Measurements from ENCODE around the gene RASSF5. TPM values are rescaled to one million over a fixed set of nuclear protein-coding genes. Genes with fewer than 3 reads are reported as not detected.

Gene RASSF5
- total and polyA plus RNA-seq, 2 experiments from 2014 or later: 0.48 to 4.4 TPM

DNA sequence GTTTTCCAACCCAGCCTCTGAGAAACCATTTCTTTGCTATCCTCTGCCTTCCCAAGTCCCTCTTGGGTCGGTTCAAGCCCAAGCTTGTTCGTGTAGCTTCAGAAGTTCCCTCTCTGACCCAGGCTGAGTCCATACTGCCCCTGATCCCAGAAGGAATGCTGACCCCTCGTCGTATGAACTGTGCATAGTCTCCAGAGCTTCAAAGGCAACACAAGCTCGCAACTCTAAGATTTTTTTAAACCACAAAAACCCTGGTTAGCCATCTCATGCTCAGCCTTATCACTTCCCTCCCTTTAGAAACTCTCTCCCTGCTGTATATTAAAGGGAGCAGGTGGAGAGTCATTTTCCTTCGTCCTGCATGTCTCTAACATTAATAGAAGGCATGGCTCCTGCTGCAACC is 81.2 kb downstream of the RASSF5 start (continued):
- TF ChIP-seq ZNF331 (CRISPR knock-in tag; IDR thresholded peaks at IDR 0.05; ENCODE audit: low read depth) (no peak), JUNB (IDR thresholded peaks at IDR 0.05; ENCODE audit: unreplicated experiment) (no peak), STAT1 (IDR thresholded peaks at IDR 0.05; ENCODE audit: unreplicated experiment) (no peak), EZH2 (IDR thresholded peaks at IDR 0.05; ENCODE audit: low read depth, unreplicated experiment) (no peak), CREB1 (CRISPR knock-in tag; IDR thresholded peaks at IDR 0.05; ENCODE audit: low read depth) (no peak)
- TF ChIP-seq, protein P1, sequence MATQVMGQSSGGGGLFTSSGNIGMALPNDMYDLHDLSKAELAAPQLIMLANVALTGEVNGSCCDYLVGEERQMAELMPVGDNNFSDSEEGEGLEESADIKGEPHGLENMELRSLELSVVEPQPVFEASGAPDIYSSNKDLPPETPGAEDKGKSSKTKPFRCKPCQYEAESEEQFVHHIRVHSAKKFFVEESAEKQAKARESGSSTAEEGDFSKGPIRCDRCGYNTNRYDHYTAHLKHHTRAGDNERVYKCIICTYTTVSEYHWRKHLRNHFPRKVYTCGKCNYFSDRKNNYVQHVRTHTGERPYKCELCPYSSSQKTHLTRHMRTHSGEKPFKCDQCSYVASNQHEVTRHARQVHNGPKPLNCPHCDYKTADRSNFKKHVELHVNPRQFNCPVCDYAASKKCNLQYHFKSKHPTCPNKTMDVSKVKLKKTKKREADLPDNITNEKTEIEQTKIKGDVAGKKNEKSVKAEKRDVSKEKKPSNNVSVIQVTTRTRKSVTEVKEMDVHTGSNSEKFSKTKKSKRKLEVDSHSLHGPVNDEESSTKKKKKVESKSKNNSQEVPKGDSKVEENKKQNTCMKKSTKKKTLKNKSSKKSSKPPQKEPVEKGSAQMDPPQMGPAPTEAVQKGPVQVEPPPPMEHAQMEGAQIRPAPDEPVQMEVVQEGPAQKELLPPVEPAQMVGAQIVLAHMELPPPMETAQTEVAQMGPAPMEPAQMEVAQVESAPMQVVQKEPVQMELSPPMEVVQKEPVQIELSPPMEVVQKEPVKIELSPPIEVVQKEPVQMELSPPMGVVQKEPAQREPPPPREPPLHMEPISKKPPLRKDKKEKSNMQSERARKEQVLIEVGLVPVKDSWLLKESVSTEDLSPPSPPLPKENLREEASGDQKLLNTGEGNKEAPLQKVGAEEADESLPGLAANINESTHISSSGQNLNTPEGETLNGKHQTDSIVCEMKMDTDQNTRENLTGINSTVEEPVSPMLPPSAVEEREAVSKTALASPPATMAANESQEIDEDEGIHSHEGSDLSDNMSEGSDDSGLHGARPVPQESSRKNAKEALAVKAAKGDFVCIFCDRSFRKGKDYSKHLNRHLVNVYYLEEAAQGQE (IDR thresholded peaks at IDR 0.05; ENCODE audit: unreplicated experiment): no peak

DNA sequence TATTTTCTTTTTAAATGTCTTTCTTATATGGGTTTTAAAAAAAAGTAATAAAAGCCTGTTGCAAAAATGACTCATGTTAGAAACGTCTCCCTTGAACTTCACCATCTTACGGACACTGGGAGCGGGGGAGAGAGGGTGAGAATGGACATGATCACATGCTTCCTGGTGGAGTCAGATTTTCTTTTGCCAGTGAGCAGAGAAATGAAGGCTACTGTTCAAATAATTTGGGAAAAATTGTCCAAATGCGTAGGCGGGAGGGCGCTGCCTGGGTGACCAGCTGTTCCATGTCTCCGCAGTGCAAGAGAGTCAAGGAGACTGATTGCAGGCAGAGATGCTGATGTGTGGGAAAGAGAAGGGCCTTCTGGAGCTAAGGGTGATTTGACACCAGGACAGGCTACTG is 81.9 kb downstream of the RASSF5 start:
- no peak for DNase-seq (ENCODE audit: low spot score)
- Histone ChIP-seq H3K4me2 (no peak overlapping the region), H3K27ac (ENCODE audit: low read depth) (no peak overlapping the region)
- TF ChIP-seq, protein P2, sequence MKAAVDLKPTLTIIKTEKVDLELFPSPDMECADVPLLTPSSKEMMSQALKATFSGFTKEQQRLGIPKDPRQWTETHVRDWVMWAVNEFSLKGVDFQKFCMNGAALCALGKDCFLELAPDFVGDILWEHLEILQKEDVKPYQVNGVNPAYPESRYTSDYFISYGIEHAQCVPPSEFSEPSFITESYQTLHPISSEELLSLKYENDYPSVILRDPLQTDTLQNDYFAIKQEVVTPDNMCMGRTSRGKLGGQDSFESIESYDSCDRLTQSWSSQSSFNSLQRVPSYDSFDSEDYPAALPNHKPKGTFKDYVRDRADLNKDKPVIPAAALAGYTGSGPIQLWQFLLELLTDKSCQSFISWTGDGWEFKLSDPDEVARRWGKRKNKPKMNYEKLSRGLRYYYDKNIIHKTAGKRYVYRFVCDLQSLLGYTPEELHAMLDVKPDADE (IDR thresholded peaks at IDR 0.05): no peak
- TF ChIP-seq, protein P3, sequence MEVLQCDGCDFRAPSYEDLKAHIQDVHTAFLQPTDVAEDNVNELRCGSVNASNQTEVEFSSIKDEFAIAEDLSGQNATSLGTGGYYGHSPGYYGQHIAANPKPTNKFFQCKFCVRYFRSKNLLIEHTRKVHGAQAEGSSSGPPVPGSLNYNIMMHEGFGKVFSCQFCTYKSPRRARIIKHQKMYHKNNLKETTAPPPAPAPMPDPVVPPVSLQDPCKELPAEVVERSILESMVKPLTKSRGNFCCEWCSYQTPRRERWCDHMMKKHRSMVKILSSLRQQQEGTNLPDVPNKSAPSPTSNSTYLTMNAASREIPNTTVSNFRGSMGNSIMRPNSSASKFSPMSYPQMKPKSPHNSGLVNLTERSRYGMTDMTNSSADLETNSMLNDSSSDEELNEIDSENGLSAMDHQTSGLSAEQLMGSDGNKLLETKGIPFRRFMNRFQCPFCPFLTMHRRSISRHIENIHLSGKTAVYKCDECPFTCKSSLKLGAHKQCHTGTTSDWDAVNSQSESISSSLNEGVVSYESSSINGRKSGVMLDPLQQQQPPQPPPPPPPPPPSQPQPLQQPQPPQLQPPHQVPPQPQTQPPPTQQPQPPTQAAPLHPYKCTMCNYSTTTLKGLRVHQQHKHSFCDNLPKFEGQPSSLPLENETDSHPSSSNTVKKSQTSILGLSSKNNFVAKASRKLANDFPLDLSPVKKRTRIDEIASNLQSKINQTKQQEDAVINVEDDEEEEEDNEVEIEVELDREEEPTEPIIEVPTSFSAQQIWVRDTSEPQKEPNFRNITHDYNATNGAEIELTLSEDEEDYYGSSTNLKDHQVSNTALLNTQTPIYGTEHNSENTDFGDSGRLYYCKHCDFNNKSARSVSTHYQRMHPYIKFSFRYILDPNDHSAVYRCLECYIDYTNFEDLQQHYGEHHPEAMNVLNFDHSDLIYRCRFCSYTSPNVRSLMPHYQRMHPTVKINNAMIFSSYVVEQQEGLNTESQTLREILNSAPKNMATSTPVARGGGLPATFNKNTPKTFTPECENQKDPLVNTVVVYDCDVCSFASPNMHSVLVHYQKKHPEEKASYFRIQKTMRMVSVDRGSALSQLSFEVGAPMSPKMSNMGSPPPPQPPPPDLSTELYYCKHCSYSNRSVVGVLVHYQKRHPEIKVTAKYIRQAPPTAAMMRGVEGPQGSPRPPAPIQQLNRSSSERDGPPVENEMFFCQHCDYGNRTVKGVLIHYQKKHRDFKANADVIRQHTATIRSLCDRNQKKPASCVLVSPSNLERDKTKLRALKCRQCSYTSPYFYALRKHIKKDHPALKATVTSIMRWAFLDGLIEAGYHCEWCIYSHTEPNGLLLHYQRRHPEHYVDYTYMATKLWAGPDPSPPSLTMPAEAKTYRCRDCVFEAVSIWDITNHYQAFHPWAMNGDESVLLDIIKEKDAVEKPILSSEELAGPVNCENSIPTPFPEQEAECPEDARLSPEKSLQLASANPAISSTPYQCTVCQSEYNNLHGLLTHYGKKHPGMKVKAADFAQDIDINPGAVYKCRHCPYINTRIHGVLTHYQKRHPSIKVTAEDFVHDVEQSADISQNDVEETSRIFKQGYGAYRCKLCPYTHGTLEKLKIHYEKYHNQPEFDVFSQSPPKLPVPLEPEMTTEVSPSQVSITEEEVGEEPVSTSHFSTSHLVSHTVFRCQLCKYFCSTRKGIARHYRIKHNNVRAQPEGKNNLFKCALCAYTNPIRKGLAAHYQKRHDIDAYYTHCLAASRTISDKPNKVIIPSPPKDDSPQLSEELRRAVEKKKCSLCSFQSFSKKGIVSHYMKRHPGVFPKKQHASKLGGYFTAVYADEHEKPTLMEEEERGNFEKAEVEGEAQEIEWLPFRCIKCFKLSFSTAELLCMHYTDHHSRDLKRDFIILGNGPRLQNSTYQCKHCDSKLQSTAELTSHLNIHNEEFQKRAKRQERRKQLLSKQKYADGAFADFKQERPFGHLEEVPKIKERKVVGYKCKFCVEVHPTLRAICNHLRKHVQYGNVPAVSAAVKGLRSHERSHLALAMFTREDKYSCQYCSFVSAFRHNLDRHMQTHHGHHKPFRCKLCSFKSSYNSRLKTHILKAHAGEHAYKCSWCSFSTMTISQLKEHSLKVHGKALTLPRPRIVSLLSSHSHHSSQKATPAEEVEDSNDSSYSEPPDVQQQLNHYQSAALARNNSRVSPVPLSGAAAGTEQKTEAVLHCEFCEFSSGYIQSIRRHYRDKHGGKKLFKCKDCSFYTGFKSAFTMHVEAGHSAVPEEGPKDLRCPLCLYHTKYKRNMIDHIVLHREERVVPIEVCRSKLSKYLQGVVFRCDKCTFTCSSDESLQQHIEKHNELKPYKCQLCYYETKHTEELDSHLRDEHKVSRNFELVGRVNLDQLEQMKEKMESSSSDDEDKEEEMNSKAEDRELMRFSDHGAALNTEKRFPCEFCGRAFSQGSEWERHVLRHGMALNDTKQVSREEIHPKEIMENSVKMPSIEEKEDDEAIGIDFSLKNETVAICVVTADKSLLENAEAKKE (CRISPR knock-in tag; IDR thresholded peaks at IDR 0.05): no peak
- TF ChIP-seq ZNF331 (CRISPR knock-in tag; IDR thresholded peaks at IDR 0.05; ENCODE audit: low read depth) (no peak), STAT1 (IDR thresholded peaks at IDR 0.05; ENCODE audit: unreplicated experiment) (no peak), POLR2AphosphoS5 (IDR thresholded peaks at IDR 0.05; ENCODE audit: low read depth) (no peak), JUNB (IDR thresholded peaks at IDR 0.05; ENCODE audit: unreplicated experiment) (no peak)
- TF ChIP-seq, protein P1 (IDR thresholded peaks at IDR 0.05; ENCODE audit: unreplicated experiment): no peak

More for the DNA sequence above, 81.9 kb downstream of the RASSF5 start:
- H3K27me3 Mint-ChIP-seq (ENCODE audit: insufficient read depth, low read depth, poor library complexity): peaks cover 2% of the 10 kb centered on the region
- H3K36me3 Mint-ChIP-seq (ENCODE audit: low read depth): peaks cover 23% of the 10 kb centered on the region
- H3K4me1 ChIP-seq (ENCODE audit: insufficient read depth): no peaks in the 10 kb centered on the region
- H3K27ac Mint-ChIP-seq: no peak overlapping the region
- peaks cover 6% of the 10 kb centered on the region; the same call in 2 of the 3 replicates for H3K4me1 Mint-ChIP-seq
- H3K9me2 ChIP-seq (ENCODE audit: insufficient read depth): no peaks in the 10 kb centered on the region
- H3K27me3 ChIP-seq (ENCODE audit: insufficient read depth): no peaks in the 10 kb centered on the region
- H3K4me3 ChIP-seq: no peak overlapping the region
- no peaks in the 10 kb centered on the region for H3F3A ChIP-seq (replicated peaks; ENCODE audit: low read depth)
- H3K36me3 ChIP-seq (ENCODE audit: insufficient read depth): 0 out of 2 replicates have a peak, but pooled peaks cover 3% of the 10 kb centered on the region
- no peak for ATAC-seq
- H4K20me1 ChIP-seq (replicated peaks; ENCODE audit: insufficient read depth): peaks cover 5% of the 10 kb centered on the region; the same call in 1 of the 2 replicates
- H3K79me2 ChIP-seq (replicated peaks; ENCODE audit: insufficient read depth): no peaks in the 10 kb centered on the region
- H3K9me3 Mint-ChIP-seq: no peaks in the 10 kb centered on the region
- no peak overlapping the region for H3K4me3 Mint-ChIP-seq
- H2AFZ ChIP-seq: no peak overlapping the region
